HTERT RPE-1 (cell line): Measurements from ENCODE around the gene MRPL14.
"Not testable (repeated sequence)": the region's sequence is repeated elsewhere in the genome, so short reads cannot be mapped to it uniquely, and the experiment has no call there.

Experiments
- in situ Hi-C: fragments of 300-500 bp; cut with MboI; formaldehyde crosslinking; loops from 4 replicates; pipeline ENCODE4 v1.14.3; 2020; ENCODE audit warnings: low sequenced_read_pairs

Gene MRPL14

DNA sequence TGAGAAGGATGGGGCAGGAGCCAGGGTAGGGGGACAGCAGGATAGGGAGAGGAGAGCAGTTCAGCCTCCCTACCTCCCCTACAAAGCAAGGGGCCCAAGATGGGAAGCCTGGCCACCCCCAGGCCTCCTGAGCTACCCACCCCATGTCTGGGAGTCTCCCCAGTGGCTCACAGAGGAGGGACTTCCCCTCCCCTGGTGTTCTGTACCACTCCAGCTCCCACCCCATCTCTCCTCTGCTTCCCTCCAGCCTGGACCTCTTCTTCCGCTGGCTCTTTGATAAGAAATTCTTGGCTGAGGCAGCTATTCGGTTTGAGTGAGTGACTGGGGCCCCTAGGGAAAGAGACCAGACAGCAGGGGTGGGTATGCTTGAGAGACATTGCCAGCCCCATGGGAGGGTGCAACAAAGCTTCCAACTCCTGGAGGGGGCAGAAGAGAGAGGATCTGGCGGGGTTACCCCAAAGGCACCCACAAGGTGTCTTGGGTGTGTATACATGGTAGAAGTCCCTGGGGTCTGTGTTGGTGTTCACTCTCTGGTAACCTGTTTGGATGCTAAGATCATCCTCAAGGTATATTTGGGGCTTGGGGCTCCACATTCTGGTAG lies 23.2 kb upstream of the MRPL14 start:
- in situ Hi-C loops = no loop called here

DNA sequence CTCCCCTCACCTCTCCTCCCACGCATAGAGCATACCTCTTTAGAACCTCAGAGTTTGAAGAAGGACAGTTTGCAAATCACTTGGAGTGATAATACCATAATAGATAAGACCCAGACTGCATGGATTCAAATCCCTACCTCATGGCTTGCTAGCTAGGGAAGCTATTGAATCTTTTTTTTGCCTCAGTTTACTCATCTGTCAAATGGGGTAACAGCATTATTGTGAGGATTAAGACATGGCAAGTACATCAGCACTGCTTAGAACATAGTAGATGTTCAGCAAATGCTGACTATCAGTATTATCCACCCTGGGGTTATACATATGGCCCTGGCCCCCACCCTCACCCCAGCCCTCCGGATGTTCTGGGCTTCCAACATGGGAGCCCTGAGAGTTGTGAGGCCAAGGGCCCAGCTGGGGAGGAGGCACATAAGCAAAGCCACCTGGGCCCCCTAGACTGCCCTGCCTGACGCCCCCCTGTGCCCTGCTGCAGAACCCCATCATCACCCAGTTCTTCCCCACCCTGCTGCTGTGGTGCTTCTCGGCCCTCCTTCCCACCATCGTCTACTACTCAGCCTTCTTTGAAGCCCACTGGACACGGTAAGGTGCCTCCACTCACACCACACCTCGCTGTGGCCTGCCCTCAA lies 22.2 kb upstream of the MRPL14 start:
- in situ Hi-C loops = no loop called here

DNA sequence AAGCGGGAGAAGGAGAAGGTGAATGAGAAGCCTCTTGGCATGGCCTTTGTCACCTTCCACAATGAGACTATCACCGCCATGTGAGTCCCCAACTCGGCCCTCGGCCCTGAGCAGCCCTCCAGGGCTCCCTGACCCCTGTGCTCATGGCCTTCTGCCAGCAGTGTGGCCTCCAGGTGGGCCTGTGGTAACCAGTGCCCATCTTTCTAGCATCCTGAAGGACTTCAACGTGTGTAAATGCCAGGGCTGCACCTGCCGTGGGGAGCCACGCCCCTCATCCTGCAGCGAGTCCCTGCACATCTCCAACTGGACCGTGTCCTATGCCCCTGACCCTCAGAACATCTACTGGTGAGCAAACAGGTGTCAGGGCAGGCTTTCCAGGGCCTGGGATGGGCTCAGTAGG lies 21.1 kb upstream of the MRPL14 start:
- in situ Hi-C loops = no loop called here

DNA sequence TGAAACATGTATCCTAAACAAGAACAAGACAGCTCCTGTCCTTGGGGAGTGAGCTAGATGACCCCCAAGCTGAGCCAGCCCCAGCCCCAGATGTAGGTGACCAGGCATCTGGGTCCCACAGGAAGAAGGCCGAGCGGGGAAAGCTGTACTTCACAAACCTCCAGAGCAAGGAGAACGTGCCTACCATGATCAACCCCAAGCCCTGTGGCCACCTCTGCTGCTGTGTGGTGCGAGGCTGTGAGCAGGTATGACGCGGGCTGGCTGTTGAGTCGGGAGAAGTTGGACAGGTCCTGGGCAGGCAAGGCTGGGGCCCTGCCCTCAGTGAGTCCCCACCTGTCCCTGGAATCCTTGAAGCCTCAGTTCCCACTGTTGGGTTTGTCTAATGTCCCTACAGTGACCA lies 20.0 kb upstream of the MRPL14 start:
- in situ Hi-C loops = no loop called here

DNA sequence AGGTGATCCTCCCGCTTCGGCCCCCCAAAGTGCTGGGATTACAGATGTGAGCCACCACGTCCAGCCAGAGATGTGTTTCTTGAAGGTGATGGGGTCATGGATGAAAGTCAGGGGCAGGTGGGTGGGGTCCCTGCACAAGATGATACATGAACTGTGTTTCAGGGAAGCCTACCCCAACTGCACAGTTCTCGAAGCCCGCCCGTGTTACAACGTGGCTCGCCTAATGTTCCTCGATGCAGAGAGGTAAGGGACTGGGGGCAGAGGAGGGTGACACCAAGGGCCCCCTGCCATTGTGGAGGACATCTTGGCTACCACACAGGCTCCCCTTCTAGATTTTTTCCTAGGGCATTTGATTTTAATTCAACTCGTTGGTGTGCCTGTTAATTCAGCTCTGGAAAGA lies 19.4 kb upstream of the MRPL14 start:
- in situ Hi-C loops = no loop called here

DNA sequence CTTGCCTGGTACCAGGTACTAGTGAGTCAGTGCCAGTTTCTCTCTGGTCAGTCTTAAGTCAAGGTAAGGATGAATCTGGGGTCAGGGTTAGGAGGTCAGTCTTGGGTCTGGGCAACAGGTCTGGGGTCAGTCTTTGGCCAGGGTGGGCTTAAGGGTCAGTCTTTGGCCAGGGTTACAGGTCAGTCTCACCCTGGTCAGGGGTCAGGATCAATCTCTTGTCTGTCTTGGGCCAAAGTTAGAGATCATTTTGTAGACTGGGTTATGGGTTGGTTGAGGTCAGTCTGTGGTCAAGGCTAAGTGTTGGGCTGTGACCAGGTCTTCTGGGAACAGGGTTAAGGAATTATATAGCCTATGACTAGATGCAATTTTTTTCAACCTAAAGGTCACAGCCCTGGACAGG lies 18.6 kb upstream of the MRPL14 start:
- in situ Hi-C loops = no loop called here

DNA sequence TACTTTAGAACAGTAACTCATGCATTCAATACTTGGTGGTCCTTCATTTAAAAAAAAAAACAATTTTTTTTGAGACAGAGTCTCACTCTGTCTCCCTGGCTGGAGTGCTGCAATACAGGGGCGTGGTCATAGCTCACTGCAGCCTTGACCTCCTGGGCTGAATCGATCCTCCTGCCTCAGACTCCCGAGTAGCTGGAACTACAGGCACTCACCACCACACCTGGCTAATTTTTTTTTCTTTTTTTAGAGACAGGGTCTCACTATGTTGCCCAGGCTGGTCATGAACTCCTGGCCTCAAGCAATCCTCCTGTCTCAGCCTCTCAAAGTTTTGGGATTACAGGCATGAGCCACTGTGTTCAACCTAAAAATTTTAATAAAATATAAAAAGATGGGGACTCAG lies 17.3 kb upstream of the MRPL14 start:
- in situ Hi-C loops = not testable (repeated sequence)

DNA sequence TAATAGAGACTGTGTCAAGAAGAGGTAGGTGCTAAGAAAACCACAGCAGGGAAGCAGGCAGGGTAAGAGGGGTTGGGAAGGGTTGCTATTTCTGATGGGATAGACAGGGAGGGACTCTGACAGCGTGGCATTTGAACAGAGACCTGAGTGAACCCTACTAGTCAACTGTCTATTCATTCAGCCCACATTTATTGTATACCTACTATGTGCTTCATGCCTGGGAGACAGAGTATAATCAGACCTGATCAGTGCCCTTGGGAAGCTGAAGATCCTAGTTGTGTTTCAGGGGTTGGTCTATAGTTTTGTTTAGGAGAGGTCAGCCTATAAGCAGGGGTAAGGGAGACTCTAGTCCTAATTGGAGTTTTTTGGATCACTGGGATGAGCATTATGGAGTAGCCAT lies 16.5 kb upstream of the MRPL14 start:
- in situ Hi-C loops = no loop called here

DNA sequence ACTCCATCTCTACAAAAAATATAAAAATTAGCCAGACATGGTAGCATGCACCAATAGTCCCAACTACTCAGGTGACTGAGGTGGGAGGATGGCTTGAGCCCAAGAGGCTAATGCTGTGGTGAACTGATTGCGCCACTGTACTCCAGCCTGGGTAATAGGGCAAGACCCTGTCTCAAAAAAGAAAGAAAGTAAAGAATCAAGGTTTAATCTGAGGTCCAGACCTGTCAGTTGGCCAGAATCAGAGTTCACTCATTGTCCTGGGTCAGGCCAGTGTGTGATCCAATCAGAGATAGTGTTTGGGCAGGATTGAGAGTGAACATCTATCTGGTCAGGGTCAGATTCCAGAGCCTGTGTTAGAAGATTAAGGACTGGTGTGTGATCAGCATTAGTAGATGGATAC lies 15.6 kb upstream of the MRPL14 start:
- in situ Hi-C loops = no loop called here

DNA sequence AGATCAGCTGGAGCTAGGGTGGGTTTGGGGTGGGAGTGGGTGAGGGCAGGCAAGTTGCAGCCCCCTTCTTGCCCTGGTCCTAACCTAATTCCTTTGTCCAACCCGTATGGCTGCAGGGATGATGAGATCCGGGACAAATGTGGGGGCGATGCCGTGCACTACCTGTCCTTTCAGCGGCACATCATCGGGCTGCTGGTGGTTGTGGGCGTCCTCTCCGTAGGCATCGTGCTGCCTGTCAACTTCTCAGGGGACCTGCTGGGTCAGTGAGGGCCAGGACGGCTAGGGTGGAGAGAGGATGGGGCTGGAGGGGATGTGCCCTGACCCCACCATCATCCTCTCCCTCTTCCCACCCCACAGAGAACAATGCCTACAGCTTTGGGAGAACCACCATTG lies 12.1 kb upstream of the MRPL14 start:
- in situ Hi-C loops = no loop called here

DNA sequence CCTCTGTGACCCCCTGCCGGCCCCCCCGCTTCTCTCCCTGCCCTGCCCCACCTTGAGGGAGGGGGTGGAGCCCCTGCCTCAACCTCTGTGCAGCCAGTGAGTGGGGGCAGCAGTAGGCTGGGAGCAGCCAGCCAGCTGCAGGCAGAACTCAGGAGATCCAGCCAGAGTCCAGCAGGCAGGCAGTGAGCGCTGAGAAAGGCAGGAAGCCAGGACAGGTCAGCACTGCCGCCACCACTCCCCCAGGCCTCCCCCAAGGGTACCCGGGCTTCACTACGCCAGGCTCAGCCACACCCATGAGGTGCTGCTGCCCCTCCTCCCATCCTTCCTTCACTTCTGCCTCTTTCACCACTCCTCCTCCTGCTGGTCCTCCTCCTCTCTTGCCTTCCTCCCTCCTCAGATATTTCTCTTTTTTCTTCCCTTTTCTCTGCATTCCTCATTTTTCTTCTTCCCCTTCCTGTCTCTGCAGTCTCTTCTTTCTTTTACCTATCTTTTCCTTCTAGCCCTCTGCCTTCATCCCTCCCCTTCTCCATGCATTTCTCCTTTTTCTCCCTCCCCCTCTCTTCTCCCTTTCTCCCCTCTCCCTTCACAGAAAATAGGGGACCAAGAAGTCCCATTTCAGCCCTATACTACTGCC lies 11.6 kb upstream of the MRPL14 start:
- in situ Hi-C loops = no loop called here

DNA sequence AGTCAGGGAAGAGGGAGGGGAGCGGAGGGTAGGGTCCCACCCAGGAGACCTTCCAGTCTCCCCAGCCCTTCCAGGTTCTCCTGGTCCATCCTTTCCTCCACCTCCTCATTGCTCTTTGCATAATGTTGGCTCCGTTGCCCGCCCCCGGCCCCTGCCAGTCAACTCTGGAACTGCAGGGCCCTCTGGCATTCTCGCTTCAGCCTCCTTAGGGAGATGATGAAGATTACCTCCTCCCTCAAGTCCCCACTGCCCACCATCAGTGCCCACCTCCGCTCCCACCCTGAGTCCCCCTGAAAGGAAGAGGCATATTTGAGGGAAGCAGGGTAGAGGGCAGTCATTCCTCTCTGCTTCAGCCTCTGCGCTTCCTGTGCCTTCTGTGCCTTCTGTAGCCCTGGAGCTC lies 8.6 kb upstream of the MRPL14 start:
- in situ Hi-C loops = no loop called here

DNA sequence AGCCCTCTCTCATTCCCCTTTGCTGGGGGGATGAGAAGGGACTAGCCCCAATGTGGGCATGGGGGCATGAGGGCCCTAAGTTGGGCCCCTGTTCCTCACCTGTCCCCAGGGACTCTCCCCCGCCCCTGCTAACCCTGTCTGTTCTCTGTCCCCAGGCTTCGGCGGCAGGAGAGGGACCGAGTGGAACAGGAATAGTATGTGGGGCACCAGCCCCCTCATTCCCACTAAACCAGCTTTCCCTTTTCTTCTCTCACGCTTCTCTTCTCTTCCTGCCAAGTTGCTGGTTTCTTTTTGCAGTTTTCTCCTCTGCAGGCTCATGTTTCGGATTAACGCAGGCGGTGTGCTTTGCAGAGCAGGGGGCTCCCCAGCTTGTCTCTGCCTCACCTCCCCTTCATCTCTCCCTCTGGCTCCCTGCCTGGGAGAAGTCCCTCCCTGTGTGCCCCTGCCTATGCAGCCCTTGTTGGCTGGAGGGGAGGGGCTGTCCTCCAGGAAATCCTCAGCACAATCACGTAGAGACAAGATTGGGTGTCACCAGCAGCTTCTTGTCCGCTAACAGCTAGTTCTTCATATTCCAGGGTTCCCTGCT lies 8.0 kb upstream of the MRPL14 start:
- in situ Hi-C loops = no loop called here

DNA sequence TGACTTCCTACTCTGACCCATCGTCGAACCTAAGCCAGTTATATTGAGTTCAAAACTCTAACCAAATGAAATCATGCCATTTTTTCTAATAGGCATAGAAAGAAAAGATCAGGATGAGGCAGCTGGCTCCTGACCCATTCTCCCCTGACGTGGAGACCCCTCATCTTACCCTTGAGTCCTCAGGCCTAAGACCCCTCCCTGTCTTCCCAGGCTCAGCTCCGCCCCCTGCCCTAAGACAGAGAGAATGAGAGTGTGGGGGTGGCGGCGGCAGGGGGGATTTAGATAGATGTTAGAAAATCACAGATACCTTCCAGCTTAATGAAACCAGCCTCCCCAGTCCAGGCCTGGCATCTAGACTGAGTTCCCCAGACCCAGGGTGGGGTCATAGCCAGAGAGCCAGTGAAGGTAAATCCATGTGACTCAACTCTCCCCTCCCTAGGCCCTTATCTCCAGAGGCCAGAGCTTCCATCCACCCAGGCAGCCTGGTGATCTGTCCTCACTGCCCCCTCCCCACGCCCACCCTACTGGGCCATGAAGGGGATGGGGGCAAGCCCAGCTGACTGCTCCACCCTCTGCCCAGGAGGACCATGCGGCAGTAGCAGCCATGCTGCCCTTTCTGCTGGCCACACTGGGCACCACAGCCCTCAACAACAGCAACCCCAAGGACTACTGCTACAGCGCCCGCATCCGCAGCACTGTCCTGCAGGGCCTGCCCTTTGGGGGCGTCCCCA lies 6.9 kb upstream of the MRPL14 start:
- in situ Hi-C loops = no loop called here

DNA sequence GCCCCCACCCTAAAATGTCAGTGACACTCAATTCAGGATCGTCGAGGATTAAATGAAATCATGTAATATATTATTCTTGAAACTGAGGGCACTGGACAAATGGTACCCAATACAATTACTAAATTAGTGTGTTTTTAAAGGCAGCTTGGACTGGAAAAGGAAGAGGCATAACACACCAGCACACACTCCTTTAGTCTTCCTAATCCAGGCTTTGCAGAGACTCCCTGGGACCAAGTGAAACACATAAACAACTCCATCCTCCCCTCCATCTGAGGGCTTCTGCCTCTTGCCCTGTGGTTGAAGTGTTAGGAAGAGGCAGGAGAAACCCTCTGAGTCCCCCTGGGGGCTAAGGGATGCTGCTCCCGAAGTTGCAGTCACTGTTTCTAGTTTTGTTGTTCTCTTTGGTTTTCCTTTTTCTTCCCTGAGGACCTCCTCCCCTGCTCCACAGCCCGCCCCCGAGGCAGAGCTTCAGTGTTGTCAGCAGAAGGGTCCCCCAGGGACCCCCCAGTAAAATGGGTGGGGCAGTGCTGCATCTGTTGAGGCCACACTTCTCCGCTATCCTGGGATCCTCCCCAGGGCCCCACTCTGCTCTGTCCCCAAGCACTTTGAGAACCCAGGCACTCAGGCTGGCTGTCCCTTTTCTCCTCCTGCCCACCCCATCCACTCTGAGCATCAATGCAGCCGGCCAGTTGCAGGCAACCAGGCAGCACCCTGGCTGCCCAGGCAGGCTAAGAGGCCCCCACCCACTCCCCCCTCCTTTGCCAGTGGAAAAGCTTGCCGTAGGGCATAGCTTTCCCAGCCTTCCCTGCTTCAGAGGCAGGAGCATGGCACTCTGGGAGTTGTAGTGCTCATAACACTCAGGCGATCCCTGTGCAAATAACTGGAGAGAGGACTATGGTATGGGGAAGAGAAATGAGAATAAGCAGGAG lies 6.0 kb upstream of the MRPL14 start:
- in situ Hi-C loops = no loop called here

DNA sequence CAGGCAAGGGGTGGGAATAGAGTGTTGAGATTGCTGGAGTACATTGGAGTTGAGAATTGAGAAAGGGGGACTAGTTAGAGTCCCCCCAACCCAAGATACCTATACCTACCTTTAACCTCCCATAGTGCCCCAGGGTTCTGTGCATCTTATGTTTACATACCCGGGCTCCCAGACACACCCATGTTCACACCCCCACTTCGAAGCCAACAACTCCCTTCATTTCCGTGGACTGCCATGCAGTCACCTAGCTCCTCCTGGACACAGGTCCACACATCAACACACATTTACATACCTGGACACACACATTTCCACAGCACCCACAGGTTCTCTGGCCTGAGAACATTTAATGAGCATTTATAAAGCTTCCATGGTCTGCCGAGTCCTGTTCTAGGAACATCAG lies 5.2 kb upstream of the MRPL14 start:
- in situ Hi-C loops = no loop called here

DNA sequence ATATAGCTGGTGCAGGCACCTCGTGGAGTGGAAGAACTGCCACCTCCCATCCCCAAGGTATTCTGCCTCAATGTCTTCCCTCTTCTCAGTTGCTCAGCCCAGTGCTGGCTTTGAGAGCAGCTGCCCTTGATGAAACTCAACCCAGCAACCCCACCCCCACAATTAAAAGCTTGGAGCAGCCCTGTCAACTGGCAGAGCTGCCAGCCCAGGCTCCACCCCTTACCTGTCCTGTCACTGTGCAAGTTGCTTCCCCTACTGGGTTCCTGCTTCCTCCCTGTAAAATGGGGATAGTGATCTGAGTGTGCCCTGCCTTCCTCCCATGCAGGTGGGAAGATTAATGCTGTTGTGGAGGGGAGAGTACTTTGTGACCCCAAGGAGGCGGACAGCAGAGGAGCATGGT lies 4.6 kb upstream of the MRPL14 start:
- in situ Hi-C loops = no loop called here

DNA sequence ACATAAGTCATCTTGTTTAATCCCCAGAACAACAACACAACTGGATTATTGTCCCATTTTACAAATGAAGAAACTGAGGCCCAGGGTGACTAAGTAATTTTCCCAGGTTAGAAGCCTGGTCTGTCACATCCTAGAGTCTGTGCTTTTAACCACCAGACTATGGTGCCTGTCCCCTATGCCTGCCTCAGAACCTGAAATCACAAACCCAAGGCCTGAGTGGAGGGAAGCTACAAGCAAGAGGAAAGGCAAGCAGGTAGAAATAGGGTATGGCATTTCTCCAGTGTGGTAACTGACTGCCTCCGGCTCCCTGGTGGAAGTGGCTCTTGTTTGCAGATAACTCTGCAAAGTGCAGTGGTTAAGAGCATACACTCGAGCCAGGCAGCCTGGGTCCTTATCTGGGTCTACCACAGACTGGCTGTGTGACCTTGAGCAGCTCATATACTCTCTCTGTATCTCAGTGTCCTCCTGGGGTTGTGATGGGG lies 2.6 kb upstream of the MRPL14 start:
- in situ Hi-C loops = no loop called here

DNA sequence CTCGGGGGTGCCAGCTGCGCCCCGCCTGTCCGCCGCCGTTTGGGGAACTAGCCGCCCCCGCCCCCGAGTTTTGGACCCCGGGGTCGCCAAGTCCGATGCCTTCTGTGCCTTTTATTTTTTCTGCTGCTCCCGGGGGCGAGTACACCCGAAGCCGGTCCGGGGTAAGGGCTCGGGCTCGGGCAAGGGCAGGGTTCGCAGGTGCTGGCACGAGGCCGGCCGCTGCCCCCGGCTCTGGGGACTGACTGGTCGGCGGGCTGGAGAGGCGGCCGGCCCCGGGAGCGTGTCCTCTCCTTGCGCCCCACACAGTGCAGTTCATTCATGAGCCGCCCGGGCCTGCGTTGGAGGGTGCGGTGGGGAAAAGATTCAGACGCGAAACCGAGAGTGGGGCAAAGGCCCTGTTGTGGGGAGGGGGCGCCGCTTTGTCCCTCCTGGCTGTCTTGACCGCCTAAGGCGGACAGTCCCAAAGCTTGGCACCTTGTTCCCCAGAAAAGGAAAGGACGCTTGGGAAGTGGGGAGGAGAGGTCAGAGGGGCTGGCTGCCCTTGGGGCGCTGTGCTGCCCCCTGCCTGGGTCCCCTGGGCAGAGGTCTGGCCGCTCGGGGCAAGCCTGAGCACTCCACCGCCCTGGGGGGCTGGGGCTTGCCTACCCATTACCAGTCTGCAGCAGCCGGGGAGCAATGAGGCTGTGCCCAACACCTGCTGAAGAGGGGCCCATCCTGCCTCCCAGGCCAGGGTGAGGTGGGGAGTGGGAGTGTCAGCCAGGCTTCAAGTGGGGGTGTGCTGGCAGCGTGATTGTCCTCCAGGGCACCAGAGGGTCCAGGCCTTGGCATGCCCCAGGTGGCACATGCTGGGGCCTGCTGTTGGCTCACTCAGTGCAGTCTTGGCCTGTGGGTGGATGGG lies 1.0 kb upstream of the MRPL14 start:
- in situ Hi-C loops = no loop called here
